Ishikawa (cell line): ENCODE data around the gene BTBD9.

Experiments used
- CREB1 ChIP-seq: IDR thresholded peaks from 2 replicates; pipeline ENCODE4 v1.6.1; 2012; ENCODE audit warnings: low read depth
- EGR1 ChIP-seq: IDR thresholded peaks from 2 replicates; pipeline ENCODE4 v1.6.1; 2012
- EP300 ChIP-seq: IDR thresholded peaks from 2 replicates; pipeline ENCODE4 v1.6.1; 2012; ENCODE audit warnings: borderline replicate concordance
- FOXM1 ChIP-seq: IDR thresholded peaks from 2 replicates; pipeline ENCODE4 v1.6.1; 2012; ENCODE audit warnings: low read depth, borderline replicate concordance
- RAD21 ChIP-seq: IDR thresholded peaks from 2 replicates; pipeline ENCODE4 v1.6.1; 2012; ENCODE audit warnings: low read depth
- TF ChIP-seq, protein P1 (sequence below): IDR thresholded peaks from 2 replicates; pipeline ENCODE4 v1.6.1; 2012; ENCODE audit warnings: low read depth, mild to moderate bottlenecking
- TF ChIP-seq, protein P2 (sequence below): IDR thresholded peaks from 2 replicates; pipeline ENCODE4 v1.6.1; 2012

DNA sequence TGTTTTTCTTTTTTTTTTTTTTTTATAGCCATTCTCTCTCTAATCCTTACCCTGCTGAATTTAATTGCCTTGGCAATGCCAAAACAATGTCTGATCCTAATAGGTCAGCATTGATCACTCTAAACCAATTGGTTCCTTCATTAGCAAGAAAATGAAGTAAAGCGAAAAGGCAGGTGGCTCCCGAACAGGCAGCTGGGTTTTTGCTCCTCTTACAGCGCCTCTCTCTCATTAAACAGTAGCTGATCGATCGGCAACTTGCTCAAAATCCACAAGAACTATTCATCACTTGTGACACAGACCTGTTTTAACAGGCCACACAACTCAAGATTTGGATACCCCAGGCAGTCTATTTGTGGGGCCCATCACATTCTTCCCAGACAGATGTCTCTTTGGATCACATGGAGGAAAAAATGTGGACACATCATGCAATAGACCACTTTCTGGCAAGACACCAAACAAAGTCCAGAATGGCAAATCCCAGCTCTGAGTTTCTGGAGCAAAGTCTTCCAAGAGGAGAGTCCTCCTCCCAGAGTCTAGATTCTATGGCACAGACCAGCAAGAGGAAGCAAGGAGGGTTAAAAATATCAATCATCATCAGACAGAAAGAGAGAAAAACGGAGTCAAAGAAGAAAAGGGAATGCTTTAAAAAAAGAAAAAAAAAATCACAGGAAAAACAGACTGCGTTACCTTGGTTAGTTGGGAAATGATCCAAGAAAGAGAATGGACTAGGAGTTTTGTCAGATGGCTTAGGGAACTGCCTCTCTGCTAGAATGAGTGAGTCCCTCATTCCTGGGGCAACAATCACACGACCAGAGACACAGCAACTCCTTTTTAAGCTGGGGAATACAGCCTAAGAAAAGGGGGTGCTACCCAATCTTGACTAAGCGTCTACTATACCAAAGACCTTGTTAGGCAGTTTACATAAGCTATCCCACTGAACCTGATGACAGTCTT is 247.8 kb downstream of the BTBD9 start:
- TF ChIP-seq EGR1 (no peak), FOXM1 (no peak), EP300 (no peak), CREB1 (no peak), RAD21 (no peak)
- TF ChIP-seq, protein P1, sequence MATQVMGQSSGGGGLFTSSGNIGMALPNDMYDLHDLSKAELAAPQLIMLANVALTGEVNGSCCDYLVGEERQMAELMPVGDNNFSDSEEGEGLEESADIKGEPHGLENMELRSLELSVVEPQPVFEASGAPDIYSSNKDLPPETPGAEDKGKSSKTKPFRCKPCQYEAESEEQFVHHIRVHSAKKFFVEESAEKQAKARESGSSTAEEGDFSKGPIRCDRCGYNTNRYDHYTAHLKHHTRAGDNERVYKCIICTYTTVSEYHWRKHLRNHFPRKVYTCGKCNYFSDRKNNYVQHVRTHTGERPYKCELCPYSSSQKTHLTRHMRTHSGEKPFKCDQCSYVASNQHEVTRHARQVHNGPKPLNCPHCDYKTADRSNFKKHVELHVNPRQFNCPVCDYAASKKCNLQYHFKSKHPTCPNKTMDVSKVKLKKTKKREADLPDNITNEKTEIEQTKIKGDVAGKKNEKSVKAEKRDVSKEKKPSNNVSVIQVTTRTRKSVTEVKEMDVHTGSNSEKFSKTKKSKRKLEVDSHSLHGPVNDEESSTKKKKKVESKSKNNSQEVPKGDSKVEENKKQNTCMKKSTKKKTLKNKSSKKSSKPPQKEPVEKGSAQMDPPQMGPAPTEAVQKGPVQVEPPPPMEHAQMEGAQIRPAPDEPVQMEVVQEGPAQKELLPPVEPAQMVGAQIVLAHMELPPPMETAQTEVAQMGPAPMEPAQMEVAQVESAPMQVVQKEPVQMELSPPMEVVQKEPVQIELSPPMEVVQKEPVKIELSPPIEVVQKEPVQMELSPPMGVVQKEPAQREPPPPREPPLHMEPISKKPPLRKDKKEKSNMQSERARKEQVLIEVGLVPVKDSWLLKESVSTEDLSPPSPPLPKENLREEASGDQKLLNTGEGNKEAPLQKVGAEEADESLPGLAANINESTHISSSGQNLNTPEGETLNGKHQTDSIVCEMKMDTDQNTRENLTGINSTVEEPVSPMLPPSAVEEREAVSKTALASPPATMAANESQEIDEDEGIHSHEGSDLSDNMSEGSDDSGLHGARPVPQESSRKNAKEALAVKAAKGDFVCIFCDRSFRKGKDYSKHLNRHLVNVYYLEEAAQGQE: no peak
- TF ChIP-seq, protein P2, sequence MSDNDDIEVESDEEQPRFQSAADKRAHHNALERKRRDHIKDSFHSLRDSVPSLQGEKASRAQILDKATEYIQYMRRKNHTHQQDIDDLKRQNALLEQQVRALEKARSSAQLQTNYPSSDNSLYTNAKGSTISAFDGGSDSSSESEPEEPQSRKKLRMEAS: no peak
